Measurements from ENCODE around the gene NATD1. TPM values are rescaled to one million over a fixed set of nuclear protein-coding genes. Genes with fewer than 3 reads are reported as not detected.

The NATD1 gene
- total RNA-seq, 4 donors from 2014 or later: 2.4 to 5.1 (median 3.2) TPM

- TF ChIP-seq POLR2A (IDR thresholded peaks at IDR 0.05) (no peak), CTCF (IDR thresholded peaks at IDR 0.05) (no peak)
- no peak overlapping the region for H3K27ac ChIP-seq
- H3K9me3 ChIP-seq: no peaks in the 10 kb centered on the region
- no peak for DNase-seq
- no peaks in the 10 kb centered on the region for H3K36me3 ChIP-seq
- H3K27me3 ChIP-seq: no peaks in the 10 kb centered on the region
- peaks cover 5 to 31% (median 11%) of the 10 kb centered on the region in 3 donors for H3K4me1 ChIP-seq
- no peak overlapping the region for H3K4me3 ChIP-seq
- whole genome bisulfite sequencing, 2 donors: 65 to 70% methylated on average over 2 to 11 of the region's 14 CpGs
- intact Hi-C loops (cut with DNase I): loop anchor here (5.0 kb wide), 1 partner anchor 151 kb away; no protein-coding TSS in a partner anchor
Observed at GRCh38 chr17:21272881-21273792, 19.9 kb upstream of the NATD1 start.

GRCh38 chr17:21272250-21272649, 19.0 kb upstream of the NATD1 start:
- TF ChIP-seq CTCF (IDR thresholded peaks at IDR 0.05): no peak
- no peak for TF ChIP-seq POLR2A (IDR thresholded peaks at IDR 0.05)
- H3K27me3 ChIP-seq: no peaks in the 10 kb centered on the region
- H3K4me1 ChIP-seq: peaks cover 5 to 36% (median 10%) of the 10 kb centered on the region in 3 donors
- no peak overlapping the region for H3K27ac ChIP-seq
- WGBS, 2 donors: 42 to 68% methylated on average over 3 of the region's 3 CpGs
- no peaks in the 10 kb centered on the region for H3K36me3 ChIP-seq
- intact Hi-C loops (cut with DNase I): loop anchor here (5.0 kb wide), 1 partner anchor 150 kb away; no protein-coding TSS in a partner anchor
- H3K4me3 ChIP-seq: no peak overlapping the region
- H3K9me3 ChIP-seq: no peaks in the 10 kb centered on the region
- no peak for DNase-seq

GRCh38 chr17:21271454-21272183, 18.4 kb upstream of the NATD1 start:
- Histone ChIP-seq H3K4me1 (peaks cover 5 to 35% (median 10%) of the 10 kb centered on the region in 3 donors), H3K27me3 (no peaks in the 10 kb centered on the region), H3K9me3 (no peaks in the 10 kb centered on the region), H3K27ac (no peak overlapping the region), H3K36me3 (no peaks in the 10 kb centered on the region), H3K4me3 (no peak overlapping the region)
- intact Hi-C loops (cut with DNase I): loop anchor here (5.0 kb wide), 1 partner anchor 149 kb away; no protein-coding TSS in a partner anchor
- no peak for TF ChIP-seq POLR2A (IDR thresholded peaks at IDR 0.05)
- no peak for TF ChIP-seq CTCF (IDR thresholded peaks at IDR 0.05)
- 84 to 88% methylated on average over 5 to 8 of the region's 10 CpGs for WGBS, 2 donors
- no peak for DNase-seq

- Histone ChIP-seq H3K9me3 (no peaks in the 10 kb centered on the region), H3K4me3 (no peak overlapping the region), H3K27ac (no peak overlapping the region), H3K36me3 (no peaks in the 10 kb centered on the region), H3K4me1 (peaks cover 0 to 15% (median 5%) of the 10 kb centered on the region in 3 donors), H3K27me3 (no peaks in the 10 kb centered on the region)
- intact Hi-C loops (cut with DNase I): no loop called here
- no peak for TF ChIP-seq POLR2A (IDR thresholded peaks at IDR 0.05)
- TF ChIP-seq CTCF (IDR thresholded peaks at IDR 0.05): no peak
- WGBS, 2 donors: 40 to 50% methylated on average over 6 to 8 of the region's 8 CpGs
- no peak for DNase-seq
Observed at GRCh38 chr17:21269394-21269793, 16.2 kb upstream of the NATD1 start.
